ENCODE data around the gene GOLGA6B. TPM values are rescaled to one million over a fixed set of nuclear protein-coding genes. Genes with fewer than 3 reads are reported as not detected.
"Not testable (repeated sequence)": the region's sequence is repeated elsewhere in the genome, so short reads cannot be mapped to it uniquely, and the experiment has no call there.

The GOLGA6B gene
- total RNA-seq, 2 donors from 2014 or later: not detected

DNA sequence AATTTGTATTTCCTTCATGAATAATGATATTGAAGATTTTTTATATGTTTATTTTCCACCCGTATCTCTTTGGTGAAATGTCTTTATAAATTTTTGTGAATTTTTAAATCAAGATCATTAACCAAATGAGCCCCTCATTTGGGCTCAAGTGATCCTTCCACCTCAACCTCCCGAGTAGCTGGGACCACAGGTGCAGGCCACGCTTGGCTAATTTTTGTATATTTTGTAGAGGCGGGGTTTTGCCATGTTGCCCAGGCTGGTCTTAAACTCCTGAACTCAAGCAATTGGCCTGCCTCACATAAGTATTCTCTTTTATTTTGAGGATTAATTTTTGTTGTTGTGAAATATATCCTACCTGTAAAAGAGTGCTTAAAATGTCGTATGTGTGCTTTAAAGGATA is 36.4 kb downstream of the GOLGA6B start:
- Histone ChIP-seq H3K9me3 (no peaks in the 10 kb centered on the region), H3K36me3 (no peaks in the 10 kb centered on the region), H3K4me1 (ENCODE audit: control insufficient read depth in 1 of 2, low read depth in 2 of 2) (peaks cover 0 to 10% of the 10 kb centered on the region in 2 donors), H3K27ac (no peak overlapping the region), H3K27me3 (replicated peaks; ENCODE audit: insufficient read depth) (no peaks in the 10 kb centered on the region), H3K4me3 (no peak overlapping the region)
- ATAC-seq (ENCODE audit: insufficient number of reproducible peaks, low FRiP score, low read depth) (no peak), DNase-seq (ENCODE audit: low spot score) (no peak)
- TF ChIP-seq, protein P1, sequence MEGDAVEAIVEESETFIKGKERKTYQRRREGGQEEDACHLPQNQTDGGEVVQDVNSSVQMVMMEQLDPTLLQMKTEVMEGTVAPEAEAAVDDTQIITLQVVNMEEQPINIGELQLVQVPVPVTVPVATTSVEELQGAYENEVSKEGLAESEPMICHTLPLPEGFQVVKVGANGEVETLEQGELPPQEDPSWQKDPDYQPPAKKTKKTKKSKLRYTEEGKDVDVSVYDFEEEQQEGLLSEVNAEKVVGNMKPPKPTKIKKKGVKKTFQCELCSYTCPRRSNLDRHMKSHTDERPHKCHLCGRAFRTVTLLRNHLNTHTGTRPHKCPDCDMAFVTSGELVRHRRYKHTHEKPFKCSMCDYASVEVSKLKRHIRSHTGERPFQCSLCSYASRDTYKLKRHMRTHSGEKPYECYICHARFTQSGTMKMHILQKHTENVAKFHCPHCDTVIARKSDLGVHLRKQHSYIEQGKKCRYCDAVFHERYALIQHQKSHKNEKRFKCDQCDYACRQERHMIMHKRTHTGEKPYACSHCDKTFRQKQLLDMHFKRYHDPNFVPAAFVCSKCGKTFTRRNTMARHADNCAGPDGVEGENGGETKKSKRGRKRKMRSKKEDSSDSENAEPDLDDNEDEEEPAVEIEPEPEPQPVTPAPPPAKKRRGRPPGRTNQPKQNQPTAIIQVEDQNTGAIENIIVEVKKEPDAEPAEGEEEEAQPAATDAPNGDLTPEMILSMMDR (IDR thresholded peaks at IDR 0.05): no peak

DNA sequence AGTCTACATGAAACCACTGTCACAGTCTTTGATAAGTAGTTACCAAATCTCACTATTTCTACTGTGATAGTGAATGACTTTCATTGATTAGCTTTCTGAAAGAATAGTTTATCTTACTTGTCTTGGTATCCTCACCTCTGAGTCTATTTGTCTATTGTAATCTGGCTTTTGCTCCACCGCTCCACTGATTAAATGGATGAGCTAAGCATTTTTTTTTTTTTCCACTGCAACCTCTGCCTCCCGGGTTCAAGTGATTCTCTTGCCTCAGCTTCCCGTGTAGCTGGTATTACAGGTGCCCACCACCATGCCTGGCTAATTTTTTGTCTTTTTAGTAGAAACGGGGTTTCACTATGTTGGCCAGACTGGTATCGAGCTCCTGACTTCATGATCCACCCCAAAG is 44.4 kb downstream of the GOLGA6B start:
- H3K4me3 ChIP-seq: no peak overlapping the region

DNA sequence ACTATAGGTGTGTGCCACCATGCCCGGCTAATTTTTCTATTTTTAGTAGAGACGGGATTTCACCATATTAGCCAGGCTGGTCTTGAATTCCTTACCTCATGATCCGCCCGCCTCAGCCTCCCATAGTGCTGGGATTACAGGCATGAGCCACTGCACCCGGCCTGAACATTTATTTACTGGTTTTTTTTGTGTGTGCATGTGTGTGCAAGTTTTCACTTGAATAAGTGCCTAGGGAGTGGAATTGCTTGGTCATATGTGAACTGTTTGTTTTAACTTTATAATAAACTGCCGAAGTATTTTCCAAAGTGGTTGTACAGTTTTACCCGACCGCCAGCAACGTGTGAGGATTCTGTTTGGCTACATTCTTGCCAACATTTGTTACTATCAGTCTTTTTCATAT is 45.6 kb downstream of the GOLGA6B start:
- TF ChIP-seq, protein P1 (IDR thresholded peaks at IDR 0.05): no peak

More for the DNA sequence above, 44.4 kb downstream of the GOLGA6B start:
- TF ChIP-seq, protein P1 (IDR thresholded peaks at IDR 0.05): no peak
- Histone ChIP-seq H3K36me3 (no peaks in the 10 kb centered on the region), H3K27me3 (replicated peaks; ENCODE audit: insufficient read depth) (no peaks in the 10 kb centered on the region), H3K27ac (no peak overlapping the region), H3K4me1 (ENCODE audit: control insufficient read depth in 1 of 2, low read depth in 2 of 2) (no peaks in the 10 kb centered on the region), H3K9me3 (no peaks in the 10 kb centered on the region)
- ATAC-seq (ENCODE audit: insufficient number of reproducible peaks, low FRiP score, low read depth) (no peak), DNase-seq (ENCODE audit: low spot score) (no peak)

DNA sequence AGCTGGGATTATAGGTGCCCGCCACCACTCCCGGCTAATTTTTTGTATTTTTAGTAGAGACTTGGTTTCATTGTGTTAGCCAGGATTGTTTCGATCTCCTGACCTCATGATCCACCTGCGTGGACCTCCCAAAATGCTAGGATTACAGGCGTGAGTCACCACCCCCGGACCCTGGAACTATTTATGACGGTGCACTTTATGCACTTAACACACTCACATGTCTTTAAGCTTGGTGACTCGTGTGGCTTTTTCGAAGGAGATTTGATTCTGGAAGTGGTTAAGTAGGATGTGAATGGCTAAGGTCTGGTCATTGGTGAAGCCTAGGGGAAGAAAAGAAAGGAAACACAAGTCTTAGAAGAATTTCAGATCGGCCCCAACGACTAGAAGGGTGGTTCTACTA is 51.8 kb downstream of the GOLGA6B start:
- H3K27me3 ChIP-seq (replicated peaks; ENCODE audit: insufficient read depth): no peaks in the 10 kb centered on the region
- no peak overlapping the region for H3K27ac ChIP-seq
- H3K4me3 ChIP-seq: no peak overlapping the region
- TF ChIP-seq, protein P1 (IDR thresholded peaks at IDR 0.05): no peak
- H3K9me3 ChIP-seq: no peaks in the 10 kb centered on the region
- DNase-seq (ENCODE audit: low spot score) (no peak), ATAC-seq (ENCODE audit: insufficient number of reproducible peaks, low FRiP score, low read depth) (no peak)
- no peaks in the 10 kb centered on the region for H3K36me3 ChIP-seq
- H3K4me1 ChIP-seq (ENCODE audit: control insufficient read depth in 1 of 2, low read depth in 2 of 2): peaks cover 6 to 15% of the 10 kb centered on the region in 2 donors

More for the DNA sequence above, 45.6 kb downstream of the GOLGA6B start:
- H3K4me3 ChIP-seq: no peak overlapping the region
- no peaks in the 10 kb centered on the region for H3K27me3 ChIP-seq (replicated peaks; ENCODE audit: insufficient read depth)
- no peaks in the 10 kb centered on the region for H3K36me3 ChIP-seq
- no peaks in the 10 kb centered on the region for H3K4me1 ChIP-seq (ENCODE audit: control insufficient read depth in 1 of 2, low read depth in 2 of 2)
- DNase-seq (ENCODE audit: low spot score) (no peak), ATAC-seq (ENCODE audit: insufficient number of reproducible peaks, low FRiP score, low read depth) (no peak)
- no peak overlapping the region for H3K27ac ChIP-seq
- no peaks in the 10 kb centered on the region for H3K9me3 ChIP-seq

DNA sequence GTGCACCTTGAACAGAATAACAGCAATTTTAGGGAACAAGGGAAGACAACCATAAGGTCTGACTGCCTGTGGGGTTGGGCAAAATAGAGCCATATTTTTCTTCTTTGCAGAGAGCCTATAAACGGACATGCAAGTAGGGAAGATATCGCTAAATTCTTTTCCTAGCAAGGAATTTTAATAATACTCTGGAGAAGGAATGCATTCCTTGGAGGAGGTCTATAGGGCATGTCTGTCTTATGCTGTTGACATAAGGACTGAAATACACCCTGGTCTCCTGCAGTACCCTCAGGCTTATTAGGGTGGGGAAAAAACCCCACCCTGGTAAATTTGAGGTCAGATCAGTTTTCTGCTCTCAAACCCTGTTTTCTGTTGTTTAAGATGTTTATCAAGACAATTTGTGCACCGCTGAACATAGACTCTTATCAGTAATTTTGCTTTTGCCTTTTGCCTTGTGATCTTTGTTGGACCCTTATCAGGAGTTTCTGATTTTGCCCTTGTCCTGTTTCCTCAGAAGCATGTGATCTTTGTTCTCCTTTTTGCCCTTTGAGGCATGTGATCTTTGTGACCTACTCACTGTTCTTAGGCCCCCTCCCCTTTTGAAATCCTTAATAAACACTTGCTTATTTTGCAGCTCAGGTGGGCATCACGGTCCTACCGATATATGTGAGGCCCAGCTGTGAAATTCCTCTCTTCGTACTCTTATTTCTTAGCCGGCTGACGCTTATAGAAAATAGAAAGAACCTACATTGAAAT is 54.2 kb downstream of the GOLGA6B start:
- H3K27ac ChIP-seq; H3K4me3 ChIP-seq; H3K9me3 ChIP-seq; H3K36me3 ChIP-seq; H3K27me3 ChIP-seq (replicated peaks; ENCODE audit: insufficient read depth); DNase-seq (ENCODE audit: low spot score); ATAC-seq (ENCODE audit: insufficient number of reproducible peaks, low FRiP score, low read depth): not testable (repeated sequence)
- peaks cover 6 to 15% of the 10 kb centered on the region in 2 donors for H3K4me1 ChIP-seq (ENCODE audit: control insufficient read depth in 1 of 2, low read depth in 2 of 2)

Other genes starting within 250 kb of the GOLGA6B start
- 10 to 100 TPM; 28.6 to 88.4 TPM for gene ARIH1, start 180.4 kb upstream of the GOLGA6B start, total RNA-seq
- gene HIGD2B, start 31.5 kb downstream of the GOLGA6B start, total RNA-seq: not detected
- 10 to 100 TPM; 22.1 to 22.6 TPM for gene BBS4, start 31.5 kb downstream of the GOLGA6B start, total RNA-seq
- 10 to 100 TPM; 47.8 to 81.2 TPM for gene ADPGK, start 129.1 kb downstream of the GOLGA6B start, total RNA-seq